ENCODE results near the gene RNU1-3. TPM values are rescaled to one million over a fixed set of nuclear protein-coding genes. Genes with fewer than 3 reads are reported as not detected.
A peak's percentile ranks its signal among the peaks of the same experiment; 100 is the strongest.
"Not testable (repeated sequence)": the region's sequence is repeated elsewhere in the genome, so short reads cannot be mapped to it uniquely, and the experiment has no call there.

Gene RNU1-3
- total and polyA plus RNA-seq, 9 of the 15 experiments (the other 6 are each of a cell fraction or from before 2014, with no cell fraction given) = under 0.01 to 32,823 (median 2,538) TPM; not detected in 4

DNA sequence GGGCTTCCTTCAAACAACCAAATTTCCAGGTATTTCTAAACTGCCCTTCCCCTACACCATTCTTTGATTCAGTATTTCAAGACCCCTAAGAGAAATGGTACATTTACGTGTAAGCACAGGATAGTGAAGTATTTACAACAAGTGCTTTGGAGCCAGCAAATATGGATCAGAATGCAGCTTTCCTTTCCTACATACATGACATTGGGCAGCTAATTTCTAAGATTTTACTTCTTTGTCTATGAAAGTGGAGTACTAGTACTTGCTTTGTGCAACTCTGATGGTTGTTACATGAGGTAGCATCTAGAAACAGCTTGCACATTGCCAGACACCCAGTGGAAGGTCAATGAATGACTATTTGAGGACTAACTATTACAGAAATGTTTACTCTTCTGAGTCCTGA, 15.2 kb downstream of the RNU1-3 start:
- H3K36me3 ChIP-seq (ENCODE audit: control insufficient read depth, insufficient read depth, low read length); intact Hi-C loops (cut with micrococcal nuclease); in situ Hi-C loops (cut with MboI); H3K4me2 ChIP-seq (ENCODE audit: insufficient read depth, low read length); H3K27me3 ChIP-seq (ENCODE audit: control insufficient read depth in 2 of 2, insufficient read depth in 2 of 2, low read length in 2 of 2); H3K9me1 ChIP-seq (ENCODE audit: control insufficient read depth, insufficient read depth, low read length); H3K9ac ChIP-seq (ENCODE audit: insufficient read depth in 1 of 2, low read depth in 2 of 2, low read length in 2 of 2); CTCF ChIA-PET (ENCODE audit: low intra/inter-chr PET ratio); POLR2A ChIA-PET; H3K79me2 ChIP-seq (ENCODE audit: control insufficient read depth, insufficient read depth, low read length); BruUV-seq (replicated peaks); H3K9me3 ChIP-seq (replicated peaks; ENCODE audit: control insufficient read depth, insufficient read depth, low read depth, low read length); H3K27ac ChIP-seq (ENCODE audit: extremely low read depth, low read depth, low read length); H3K4me3 ChIP-seq; H3K4me1 ChIP-seq (replicated peaks in 1 of 2; ENCODE audit: control insufficient read depth in 2 of 2, insufficient read depth in 2 of 2, low read length in 2 of 2); H4K20me1 ChIP-seq (replicated peaks; ENCODE audit: control insufficient read depth, insufficient read depth, low read length); FAIRE-seq; TF ChIP-seq CEBPG (tag; conservative IDR thresholded peaks at IDR 0.05 in 1 of 2, IDR thresholded peaks at IDR 0.05 in 1 of 2); TOE1 (IDR thresholded peaks at IDR 0.05; ENCODE audit: borderline replicate concordance): not testable (repeated sequence)
- 95% methylated on average over 1 of the region's 1 CpG for WGBS (ENCODE audit: insufficient coverage, low coverage, missing lambda C conversion rate)
- peak in 1 of 4 experiments; percentile 57 for DNase-seq (ENCODE audit: extremely low read depth in 1 of 4, low spot score in 3 of 4)
- H2AFZ ChIP-seq (ENCODE audit: low read depth, low read length) = peak overlapping the region; percentile 42
- ATAC-seq = peak; percentile 85
- TF ChIP-seq, protein P1, sequence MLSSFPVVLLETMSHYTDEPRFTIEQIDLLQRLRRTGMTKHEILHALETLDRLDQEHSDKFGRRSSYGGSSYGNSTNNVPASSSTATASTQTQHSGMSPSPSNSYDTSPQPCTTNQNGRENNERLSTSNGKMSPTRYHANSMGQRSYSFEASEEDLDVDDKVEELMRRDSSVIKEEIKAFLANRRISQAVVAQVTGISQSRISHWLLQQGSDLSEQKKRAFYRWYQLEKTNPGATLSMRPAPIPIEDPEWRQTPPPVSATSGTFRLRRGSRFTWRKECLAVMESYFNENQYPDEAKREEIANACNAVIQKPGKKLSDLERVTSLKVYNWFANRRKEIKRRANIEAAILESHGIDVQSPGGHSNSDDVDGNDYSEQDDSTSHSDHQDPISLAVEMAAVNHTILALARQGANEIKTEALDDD (IDR thresholded peaks at IDR 0.05) = peak; percentile 71
- TF ChIP-seq CEBPG (CRISPR knock-in tag; IDR thresholded peaks at IDR 0.05) (peak; percentile 26; the same call in 1 of the 2 replicates), ZNF717 (CRISPR knock-in tag; IDR thresholded peaks at IDR 0.05) (0 out of 2 replicates have a peak, but pooled peaks have one; percentile 50), TOE1 (CRISPR knock-in tag; IDR thresholded peaks at IDR 0.05; ENCODE audit: borderline replicate concordance, low read depth) (0 out of 2 replicates have a peak, but pooled peaks have one; percentile 50), ZBTB34 (CRISPR knock-in tag; IDR thresholded peaks at IDR 0.05) (0 out of 2 replicates have a peak, but pooled peaks have one; percentile 34), CTBP1 (IDR thresholded peaks at IDR 0.05; ENCODE audit: borderline replicate concordance) (0 out of 2 replicates have a peak, but pooled peaks have one; percentile 28), MCM5 (IDR thresholded peaks at IDR 0.05; ENCODE audit: low read depth) (0 out of 2 replicates have a peak, but pooled peaks have one; percentile 82), STAT6 (CRISPR knock-in tag; IDR thresholded peaks at IDR 0.05) (0 out of 2 replicates have a peak, but pooled peaks have one; percentile 37)
- TF ChIP-seq, protein P2, sequence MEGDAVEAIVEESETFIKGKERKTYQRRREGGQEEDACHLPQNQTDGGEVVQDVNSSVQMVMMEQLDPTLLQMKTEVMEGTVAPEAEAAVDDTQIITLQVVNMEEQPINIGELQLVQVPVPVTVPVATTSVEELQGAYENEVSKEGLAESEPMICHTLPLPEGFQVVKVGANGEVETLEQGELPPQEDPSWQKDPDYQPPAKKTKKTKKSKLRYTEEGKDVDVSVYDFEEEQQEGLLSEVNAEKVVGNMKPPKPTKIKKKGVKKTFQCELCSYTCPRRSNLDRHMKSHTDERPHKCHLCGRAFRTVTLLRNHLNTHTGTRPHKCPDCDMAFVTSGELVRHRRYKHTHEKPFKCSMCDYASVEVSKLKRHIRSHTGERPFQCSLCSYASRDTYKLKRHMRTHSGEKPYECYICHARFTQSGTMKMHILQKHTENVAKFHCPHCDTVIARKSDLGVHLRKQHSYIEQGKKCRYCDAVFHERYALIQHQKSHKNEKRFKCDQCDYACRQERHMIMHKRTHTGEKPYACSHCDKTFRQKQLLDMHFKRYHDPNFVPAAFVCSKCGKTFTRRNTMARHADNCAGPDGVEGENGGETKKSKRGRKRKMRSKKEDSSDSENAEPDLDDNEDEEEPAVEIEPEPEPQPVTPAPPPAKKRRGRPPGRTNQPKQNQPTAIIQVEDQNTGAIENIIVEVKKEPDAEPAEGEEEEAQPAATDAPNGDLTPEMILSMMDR (IDR thresholded peaks at IDR 0.05 in 2 of 3, conservative IDR thresholded peaks at IDR 0.05 in 1 of 3; ENCODE audit: insufficient read depth in 2 of 3, low read depth in 1 of 3, low read length in 3 of 3) = peak in 1 of 3 experiments; percentile 23; a peak in 1 of 6 replicates
